Measurements from ENCODE around the gene KIR2DL1.
"Not testable (repeated sequence)": the region's sequence is repeated elsewhere in the genome, so short reads cannot be mapped to it uniquely, and the experiment has no call there.

The KIR2DL1 gene

DNA sequence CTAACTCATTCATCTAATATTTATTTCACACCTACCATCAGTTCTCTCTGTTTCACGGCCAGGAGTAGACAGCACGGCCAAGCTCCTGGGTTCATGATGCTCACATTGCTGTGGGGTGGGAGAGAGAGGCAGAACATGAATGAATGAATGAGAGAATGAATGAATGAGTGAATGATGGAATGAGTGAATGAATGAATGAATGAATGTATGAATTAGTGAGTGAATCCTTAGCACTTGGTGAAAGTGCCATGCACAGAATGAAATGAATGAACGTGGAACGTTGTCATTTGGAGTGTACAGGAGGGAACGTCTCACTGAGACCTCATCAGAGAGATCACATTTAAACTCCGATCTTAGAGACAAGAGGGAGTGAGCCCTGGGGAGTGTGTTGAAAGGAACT lies 21.9 kb downstream of the KIR2DL1 start:
- Mint-ChIP-seq H3K4me1 (peaks cover 22% of the 10 kb centered on the region), H3K9me3 (no peaks in the 10 kb centered on the region), H3K27ac (peak overlapping the region; percentile 0), H3K36me3 (no peaks in the 10 kb centered on the region), H3K4me3 (no peak overlapping the region), H3K27me3 (peaks cover 6% of the 10 kb centered on the region)

DNA sequence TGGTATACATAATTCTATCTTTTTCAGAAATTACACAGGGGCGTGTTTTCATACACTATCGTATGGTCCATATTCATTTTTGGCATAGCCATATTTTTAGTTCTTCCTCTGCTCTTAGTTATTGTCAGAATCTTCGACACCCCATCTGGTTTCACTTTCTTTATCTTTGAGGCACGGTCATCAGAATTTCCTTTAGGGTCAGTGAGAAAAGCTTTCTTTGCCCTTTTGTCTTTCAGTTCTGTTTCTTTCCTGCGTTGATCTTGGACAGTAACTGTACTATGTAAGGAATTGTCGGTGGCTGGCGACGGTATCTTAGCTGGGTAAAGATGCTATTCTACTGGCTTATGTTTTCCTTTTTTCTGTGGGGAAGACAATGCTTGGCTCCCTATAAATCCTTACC lies 23.2 kb downstream of the KIR2DL1 start:
- H3K27me3 Mint-ChIP-seq: peaks cover 13% of the 10 kb centered on the region
- H3K4me1 Mint-ChIP-seq: peaks cover 22% of the 10 kb centered on the region
- H3K36me3 Mint-ChIP-seq: no peaks in the 10 kb centered on the region
- no peak overlapping the region for H3K27ac Mint-ChIP-seq
- H3K9me3 Mint-ChIP-seq: no peaks in the 10 kb centered on the region
- peak overlapping the region; percentile 81 for H3K4me3 Mint-ChIP-seq

DNA sequence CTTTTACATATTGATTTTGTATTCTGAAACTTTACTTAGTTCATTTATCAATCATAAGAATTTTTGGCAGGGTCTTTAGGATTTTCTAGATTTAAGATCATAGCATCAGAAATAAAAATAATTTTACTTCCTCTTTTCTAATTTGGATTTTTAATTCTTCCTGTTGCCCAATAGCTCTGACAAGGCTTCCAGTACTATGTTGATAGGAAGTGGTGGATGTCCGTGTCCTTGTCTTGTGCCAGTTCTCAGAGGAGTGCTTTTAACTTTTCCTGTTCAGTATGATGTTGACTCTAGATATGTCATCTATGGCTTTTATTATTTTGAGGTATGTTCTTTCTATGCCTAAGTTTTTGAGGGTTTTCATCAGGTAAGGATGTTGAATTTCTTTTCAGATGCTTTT lies 26.2 kb downstream of the KIR2DL1 start:
- no peak overlapping the region for H3K4me3 Mint-ChIP-seq
- H3K27me3 Mint-ChIP-seq: peaks cover 13% of the 10 kb centered on the region
- no peaks in the 10 kb centered on the region for H3K36me3 Mint-ChIP-seq
- peaks cover 22% of the 10 kb centered on the region for H3K4me1 Mint-ChIP-seq
- no peak overlapping the region for H3K27ac Mint-ChIP-seq
- no peaks in the 10 kb centered on the region for H3K9me3 Mint-ChIP-seq

DNA sequence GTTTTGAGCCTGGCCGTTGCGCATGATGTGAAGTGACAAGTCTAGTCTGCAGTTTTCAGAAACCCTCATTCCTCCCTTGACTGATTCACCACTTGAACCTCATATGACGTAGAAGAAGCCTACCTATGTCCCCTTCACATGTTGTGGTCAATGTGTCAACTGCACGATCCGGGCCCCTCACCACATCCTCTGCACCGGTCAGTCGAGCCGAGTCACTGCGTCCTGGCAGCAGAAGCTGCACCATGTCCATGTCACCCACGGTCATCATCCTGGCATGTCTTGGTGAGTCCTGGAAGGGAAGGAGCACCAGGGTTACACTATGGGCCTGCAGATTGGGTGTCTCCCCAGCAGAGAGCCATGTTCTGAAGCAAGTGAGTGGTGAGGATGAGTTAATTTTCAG lies 33.8 kb downstream of the KIR2DL1 start, which contains the start of gene KIR2DL4:
KIR2DL4 (plus strand) TSS at position 201 of the 400 bp plus-strand sequence; CDS start at position 243, 42 bp downstream.
- no peaks in the 10 kb centered on the region for H3K9me3 Mint-ChIP-seq
- no peaks in the 10 kb centered on the region for H3K4me1 Mint-ChIP-seq
- H3K4me3 Mint-ChIP-seq: no peak within 1 kb of the TSS
- no peaks in the 10 kb centered on the region for H3K36me3 Mint-ChIP-seq
- H3K27ac Mint-ChIP-seq: no peak within 1 kb of the TSS
- peaks cover 9% of the 10 kb centered on the region for H3K27me3 Mint-ChIP-seq

DNA sequence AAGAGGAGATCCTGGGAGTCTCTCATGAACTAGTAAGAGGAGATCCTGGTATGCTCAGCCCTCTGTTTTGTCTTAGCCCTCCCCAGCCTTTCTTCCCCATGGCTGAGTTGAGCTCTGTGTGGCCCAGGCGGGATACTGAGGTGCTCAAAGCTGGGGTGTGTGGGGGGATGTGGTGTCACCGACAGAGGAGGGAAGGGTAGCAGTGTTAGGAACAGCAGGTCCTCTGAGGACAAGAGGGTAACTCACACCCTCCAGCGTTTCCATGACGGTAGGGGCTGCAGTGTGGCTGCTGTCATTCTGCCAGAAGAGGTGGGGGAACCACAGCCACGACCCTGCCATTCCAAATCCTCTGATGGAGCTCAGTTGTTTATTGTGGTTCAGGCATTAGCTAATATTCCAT lies 34.5 kb downstream of the KIR2DL1 start:
- Mint-ChIP-seq H3K27me3 (peaks cover 9% of the 10 kb centered on the region), H3K4me3 (no peak overlapping the region), H3K9me3 (no peaks in the 10 kb centered on the region), H3K27ac (no peak overlapping the region), H3K4me1 (no peaks in the 10 kb centered on the region), H3K36me3 (no peaks in the 10 kb centered on the region)

DNA sequence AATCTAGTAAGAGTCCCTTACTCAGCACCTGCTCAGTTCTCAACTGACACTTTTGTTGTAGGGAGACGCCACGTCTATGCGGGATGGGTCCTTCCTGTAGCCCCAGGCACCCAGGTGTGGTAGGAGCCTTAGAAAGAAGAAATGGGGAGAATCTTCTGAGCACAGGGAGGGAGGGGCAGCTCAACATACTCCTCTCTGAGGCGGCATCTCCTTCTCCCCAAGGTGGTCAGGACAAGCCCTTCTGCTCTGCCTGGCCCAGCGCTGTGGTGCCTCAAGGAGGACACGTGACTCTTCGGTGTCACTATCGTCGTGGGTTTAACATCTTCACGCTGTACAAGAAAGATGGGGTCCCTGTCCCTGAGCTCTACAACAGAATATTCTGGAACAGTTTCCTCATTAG lies 35.0 kb downstream of the KIR2DL1 start:
- no peak overlapping the region for H3K27ac Mint-ChIP-seq
- no peak overlapping the region for H3K4me3 Mint-ChIP-seq
- H3K9me3 Mint-ChIP-seq: peaks cover 2% of the 10 kb centered on the region
- H3K4me1 Mint-ChIP-seq: no peaks in the 10 kb centered on the region
- H3K36me3 Mint-ChIP-seq: no peaks in the 10 kb centered on the region
- peaks cover 10% of the 10 kb centered on the region for H3K27me3 Mint-ChIP-seq

DNA sequence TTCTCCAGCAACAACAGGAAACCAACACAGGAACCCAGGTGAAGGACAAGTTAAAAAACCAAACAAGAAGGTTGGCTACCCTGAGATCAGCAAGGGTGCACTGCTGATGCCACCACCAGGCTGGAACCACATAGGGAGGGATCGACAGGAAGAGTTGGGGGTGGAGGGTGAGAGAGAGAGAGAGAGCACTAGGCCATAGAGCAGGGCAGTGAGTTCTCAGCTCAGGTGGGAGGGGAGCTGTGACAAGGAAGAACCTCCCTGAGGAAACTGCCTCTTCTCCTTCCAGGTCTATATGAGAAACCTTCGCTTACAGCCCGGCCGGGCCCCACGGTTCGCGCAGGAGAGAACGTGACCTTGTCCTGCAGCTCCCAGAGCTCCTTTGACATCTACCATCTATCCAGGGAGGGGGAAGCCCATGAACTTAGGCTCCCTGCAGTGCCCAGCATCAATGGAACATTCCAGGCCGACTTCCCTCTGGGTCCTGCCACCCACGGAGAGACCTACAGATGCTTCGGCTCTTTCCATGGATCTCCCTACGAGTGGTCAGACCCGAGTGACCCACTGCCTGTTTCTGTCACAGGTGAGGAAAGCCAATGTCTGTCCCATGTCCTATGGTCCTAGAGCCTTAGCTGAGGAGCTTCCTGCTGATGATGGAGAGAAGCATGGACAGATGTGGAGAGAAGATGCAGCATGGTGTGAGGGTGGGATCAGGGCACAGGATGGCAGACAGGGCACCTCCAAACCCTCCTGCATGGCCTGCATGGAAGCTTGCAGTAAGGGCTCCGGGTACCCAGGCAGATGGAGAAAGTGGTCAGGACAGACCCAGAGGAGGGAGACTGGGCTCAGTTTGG lies 36.3 kb downstream of the KIR2DL1 start:
- Mint-ChIP-seq H3K27ac (no peak overlapping the region), H3K4me3 (no peak overlapping the region), H3K36me3 (no peaks in the 10 kb centered on the region), H3K9me3 (peaks cover 4% of the 10 kb centered on the region), H3K4me1 (no peaks in the 10 kb centered on the region), H3K27me3 (peaks cover 10% of the 10 kb centered on the region)

DNA sequence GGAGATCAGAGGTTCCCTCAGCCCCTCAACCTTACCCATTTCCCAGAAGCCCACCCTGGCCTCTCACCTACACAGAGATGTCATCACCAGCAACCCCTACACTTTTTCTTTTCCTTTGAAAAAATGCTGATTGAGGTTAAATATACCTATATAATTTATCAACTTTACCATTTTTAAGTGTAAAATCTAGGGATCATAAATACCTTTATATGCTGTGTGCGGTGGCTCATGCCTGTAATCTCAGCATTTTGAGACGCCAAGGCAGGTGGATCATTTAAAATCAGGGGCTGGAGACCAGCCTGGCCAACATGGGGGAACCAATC lies 36.9 kb downstream of the KIR2DL1 start:
- Mint-ChIP-seq H3K4me3 (no peak overlapping the region), H3K27ac (no peak overlapping the region), H3K9me3 (peaks cover 4% of the 10 kb centered on the region), H3K36me3 (no peaks in the 10 kb centered on the region), H3K4me1 (no peaks in the 10 kb centered on the region), H3K27me3 (peaks cover 9% of the 10 kb centered on the region)

DNA sequence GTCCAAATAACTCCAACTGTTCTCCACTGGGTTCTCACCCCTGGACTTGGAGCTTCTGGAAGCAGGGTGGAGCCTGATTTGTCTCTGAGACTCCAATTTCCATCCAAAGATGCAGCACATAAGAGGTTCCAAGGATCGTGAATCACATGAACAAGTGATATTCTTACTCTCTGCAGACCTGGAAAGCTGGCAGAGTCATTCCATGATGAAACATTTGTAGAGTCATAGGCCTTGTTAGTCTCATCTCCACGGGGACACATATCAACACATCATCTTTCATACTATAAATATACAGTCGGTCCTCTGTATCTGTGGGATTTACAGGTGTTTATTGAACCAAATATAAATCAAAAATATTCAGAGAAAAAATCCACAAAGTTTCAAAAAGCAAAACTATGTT lies 45.0 kb downstream of the KIR2DL1 start:
- not testable (repeated sequence) for H3K27me3 Mint-ChIP-seq, H3K4me3 Mint-ChIP-seq, H3K4me1 Mint-ChIP-seq, H3K36me3 Mint-ChIP-seq, H3K27ac Mint-ChIP-seq, H3K9me3 Mint-ChIP-seq

DNA sequence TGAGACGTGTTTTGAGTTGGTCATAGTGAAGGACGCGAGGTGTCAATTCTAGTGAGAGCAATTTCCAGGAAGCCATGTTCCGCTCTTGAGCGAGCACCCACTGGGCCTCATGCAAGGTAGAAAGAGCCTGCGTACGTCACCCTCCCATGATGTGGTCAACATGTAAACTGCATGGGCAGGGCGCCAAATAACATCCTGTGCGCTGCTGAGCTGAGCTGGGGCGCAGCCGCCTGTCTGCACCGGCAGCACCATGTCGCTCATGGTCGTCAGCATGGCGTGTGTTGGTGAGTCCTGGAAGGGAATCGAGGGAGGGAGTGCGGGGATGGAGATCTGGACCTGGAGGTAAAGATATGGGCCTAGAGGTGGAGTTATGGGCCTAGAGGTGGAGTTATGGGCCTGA lies 46.7 kb downstream of the KIR2DL1 start, which contains the start of gene KIR3DL1:
KIR3DL1 (plus strand) TSS at position 218 of the 400 bp plus-strand sequence.
- H3K4me1 Mint-ChIP-seq, H3K9me3 Mint-ChIP-seq, H3K36me3 Mint-ChIP-seq, H3K27me3 Mint-ChIP-seq: not testable (repeated sequence)
- Mint-ChIP-seq H3K4me3 (peak within 1 kb of the TSS; percentile 57), H3K27ac (peak within 1 kb of the TSS; percentile 10)

DNA sequence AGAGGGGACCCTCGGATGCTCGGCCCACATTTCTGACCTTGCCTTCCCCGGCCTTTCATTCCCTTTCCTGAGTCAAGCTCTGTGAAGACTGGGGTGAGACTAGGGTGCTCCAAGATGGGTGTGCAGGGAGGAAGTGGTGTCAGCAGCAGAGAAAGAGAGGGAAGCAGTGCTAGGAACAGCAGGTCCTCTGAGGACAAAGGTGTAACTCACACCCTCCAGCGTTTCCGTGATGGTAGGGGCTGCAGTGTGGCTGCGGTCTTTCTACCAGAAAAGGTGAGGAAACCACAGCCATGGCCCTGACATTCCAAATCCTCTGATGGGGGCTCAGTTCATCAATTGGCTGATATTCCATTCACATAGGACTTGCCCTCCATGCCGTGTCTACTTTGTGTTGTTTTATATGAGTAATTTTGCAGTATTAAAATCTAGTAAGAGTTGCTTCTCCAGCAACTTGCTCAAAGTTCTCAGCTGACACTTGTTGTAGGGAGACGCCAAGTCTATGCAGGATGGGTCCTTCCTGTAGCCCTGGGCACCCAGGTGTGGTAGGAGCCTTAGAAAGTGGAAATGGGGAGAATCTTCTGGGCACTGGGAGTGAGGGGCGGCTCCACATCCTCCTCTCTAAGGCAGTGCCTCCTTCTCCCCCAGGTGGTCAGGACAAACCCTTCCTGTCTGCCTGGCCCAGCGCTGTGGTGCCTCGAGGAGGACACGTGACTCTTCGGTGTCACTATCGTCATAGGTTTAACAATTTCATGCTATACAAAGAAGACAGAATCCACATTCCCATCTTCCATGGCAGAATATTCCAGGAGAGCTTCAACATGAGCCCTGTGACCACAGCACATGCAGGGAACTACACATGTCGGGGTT lies 48.3 kb downstream of the KIR2DL1 start:
- Mint-ChIP-seq H3K27me3 (peaks cover 6% of the 10 kb centered on the region), H3K9me3 (no peaks in the 10 kb centered on the region), H3K36me3 (no peaks in the 10 kb centered on the region), H3K4me1 (no peaks in the 10 kb centered on the region), H3K4me3 (no peak overlapping the region), H3K27ac (no peak overlapping the region)

DNA sequence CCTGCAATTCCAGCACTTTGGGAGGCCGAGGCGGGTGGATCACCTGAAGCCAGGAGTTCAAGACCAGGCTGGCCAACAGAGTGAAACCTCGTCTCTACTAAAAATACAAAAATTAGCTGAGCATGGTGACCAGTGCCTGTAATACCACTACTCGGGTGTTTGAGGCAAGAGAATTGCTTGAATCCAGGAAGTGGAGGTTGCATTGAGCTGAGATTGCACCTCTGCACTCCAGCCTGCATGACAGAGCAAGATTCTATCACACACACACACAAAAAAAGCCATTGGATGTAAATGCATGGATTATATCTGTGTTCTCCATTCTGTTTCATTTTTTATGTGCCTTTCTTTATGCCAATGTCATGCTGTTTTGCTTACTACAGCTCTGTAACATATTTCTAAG lies 54.8 kb downstream of the KIR2DL1 start:
- H3K27me3 Mint-ChIP-seq: peaks cover 11% of the 10 kb centered on the region
- not testable (repeated sequence) for H3K36me3 Mint-ChIP-seq, H3K27ac Mint-ChIP-seq, H3K4me1 Mint-ChIP-seq, H3K9me3 Mint-ChIP-seq, H3K4me3 Mint-ChIP-seq

DNA sequence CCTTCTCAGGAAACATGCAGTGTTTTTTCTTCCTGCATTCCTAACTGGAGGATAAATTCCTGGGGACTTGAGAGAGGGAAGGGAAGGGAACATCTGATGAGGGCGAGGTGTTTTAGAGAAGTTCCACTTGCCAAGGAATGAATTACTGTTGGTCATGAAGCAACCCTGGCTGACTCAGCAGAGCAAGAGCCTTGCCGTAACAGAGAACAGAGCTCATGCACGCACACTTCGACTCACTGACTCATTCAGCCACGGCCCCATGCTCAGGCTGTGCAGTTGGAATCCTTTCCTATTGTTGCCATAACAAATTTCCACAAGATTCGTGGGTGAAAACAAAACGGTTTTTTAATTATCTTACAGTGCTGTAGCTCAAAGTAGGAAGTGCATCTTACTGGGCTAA lies 55.7 kb downstream of the KIR2DL1 start:
- H3K27ac Mint-ChIP-seq, H3K4me3 Mint-ChIP-seq, H3K4me1 Mint-ChIP-seq, H3K36me3 Mint-ChIP-seq, H3K9me3 Mint-ChIP-seq: not testable (repeated sequence)
- H3K27me3 Mint-ChIP-seq: peaks cover 11% of the 10 kb centered on the region

DNA sequence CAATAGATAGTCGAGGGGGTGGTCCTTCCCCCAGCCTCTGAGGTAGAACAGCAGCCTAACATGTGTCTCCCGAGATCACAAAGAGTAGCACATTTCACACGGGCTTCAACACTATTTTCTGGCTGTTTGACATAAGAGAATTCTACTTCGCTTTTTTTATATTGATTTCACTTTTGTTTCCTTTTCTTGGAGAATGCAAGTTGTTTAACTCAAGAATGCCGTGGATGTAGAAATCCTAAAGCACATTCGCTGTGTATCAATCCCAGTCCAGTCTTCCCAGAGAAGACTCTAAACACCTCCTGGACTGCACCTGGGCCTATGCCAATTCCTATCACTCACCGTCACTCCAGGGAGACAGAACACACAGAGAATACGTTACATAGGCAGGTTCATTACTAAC lies 58.5 kb downstream of the KIR2DL1 start:
- H3K27ac Mint-ChIP-seq, H3K4me1 Mint-ChIP-seq, H3K4me3 Mint-ChIP-seq, H3K36me3 Mint-ChIP-seq, H3K9me3 Mint-ChIP-seq, H3K27me3 Mint-ChIP-seq: not testable (repeated sequence)

DNA sequence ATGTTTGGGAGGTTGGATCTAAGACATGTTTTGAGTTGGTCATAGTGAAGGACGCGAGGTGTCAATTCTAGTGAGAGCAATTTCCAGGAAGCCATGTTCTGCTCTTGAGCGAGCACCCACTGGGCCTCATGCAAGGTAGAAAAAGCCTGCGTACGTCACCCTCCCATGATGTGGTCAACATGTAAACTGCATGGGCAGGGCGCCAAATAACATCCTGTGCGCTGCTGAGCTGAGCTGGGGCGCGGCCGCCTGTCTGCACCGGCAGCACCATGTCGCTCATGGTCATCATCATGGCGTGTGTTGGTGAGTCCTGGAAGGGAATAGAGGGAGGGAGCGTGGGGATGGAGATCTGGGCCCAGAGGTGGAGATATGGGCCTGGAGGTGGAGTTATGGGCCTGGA lies 62.9 kb downstream of the KIR2DL1 start, which contains the start of gene KIR2DS4:
KIR2DS4 (plus strand) TSS at position 181 of the 400 bp plus-strand sequence.
- not testable (repeated sequence) for H3K4me3 Mint-ChIP-seq, H3K27me3 Mint-ChIP-seq, H3K9me3 Mint-ChIP-seq, H3K4me1 Mint-ChIP-seq, H3K27ac Mint-ChIP-seq, H3K36me3 Mint-ChIP-seq
